K562 (cell line): ENCODE results near the gene SMYD1. TPM values are rescaled to one million over a fixed set of nuclear protein-coding genes. Genes with fewer than 3 reads are reported as not detected.

Experiments used
- ARNT ChIP-seq, 2 experiments: fragments of 450-650 bp; IDR thresholded peaks; 2 replicates each; pipeline ENCODE4 v1.6.1; 2016; ENCODE audit warnings: mild to moderate bottlenecking in 1 of 2
- BCOR ChIP-seq: fragments of 450-650 bp; IDR thresholded peaks from 2 replicates; pipeline ENCODE4 v1.6.1; 2016
- EHMT2 ChIP-seq: fragments of 450-650 bp; IDR thresholded peaks from 2 replicates; pipeline ENCODE4 v1.6.1; 2018; ENCODE audit warnings: antibody characterized with exemption
- GABPB1 ChIP-seq: sonication (generic); formaldehyde crosslinking; IDR thresholded peaks from 2 replicates; pipeline ENCODE4 v1.8.0; 2022; ENCODE audit warnings: mild to moderate bottlenecking, missing genetic modification reagents
- GTF2A2 ChIP-seq: IDR thresholded peaks from 2 replicates; pipeline ENCODE4 v1.6.1; 2016; ENCODE audit warnings: mild to moderate bottlenecking, missing genetic modification characterization, missing compliant biosample characterization
- HNRNPH1 ChIP-seq: fragments of 200-400 bp; formaldehyde crosslinking; optimal IDR thresholded peaks from 2 replicates; pipeline ENCODE3; 2017; ENCODE audit warnings: low read depth, mild to moderate bottlenecking, low read length, moderate library complexity
- KHSRP ChIP-seq: fragments of 450-650 bp; IDR thresholded peaks from 2 replicates; pipeline ENCODE4 v1.6.1; 2017
- MCM3 ChIP-seq: fragments of 450-650 bp; IDR thresholded peaks from 2 replicates; pipeline ENCODE4 v1.6.1; 2016
- NBN ChIP-seq: fragments of 450-650 bp; IDR thresholded peaks from 2 replicates; pipeline ENCODE4 v1.6.1; 2016; ENCODE audit warnings: low read depth, mild to moderate bottlenecking
- NCOR1 ChIP-seq: fragments of 450-650 bp; IDR thresholded peaks from 2 replicates; pipeline ENCODE4 v1.6.1; 2016; ENCODE audit warnings: mild to moderate bottlenecking, moderate library complexity
- NFRKB ChIP-seq: fragments of 450-650 bp; IDR thresholded peaks from 2 replicates; pipeline ENCODE4 v1.6.1; 2016; ENCODE audit warnings: low read depth
- NONO ChIP-seq, 2 experiments: fragments of 200-400 bp in 1 of 2; fragments of 450-650 bp in 1 of 2; formaldehyde crosslinking in 1 of 2; IDR thresholded peaks; 2 replicates each; pipeline ENCODE4 v1.6.1; 2017; ENCODE audit warnings: low read depth in 2 of 2, mild to moderate bottlenecking in 2 of 2, moderate library complexity in 2 of 2, low read length in 1 of 2
- NR2C1 ChIP-seq, 2 experiments: fragments of 450-650 bp; IDR thresholded peaks; 2 replicates each; pipeline ENCODE4 v1.6.1; 2017; ENCODE audit warnings: mild to moderate bottlenecking in 2 of 2, antibody characterized with exemption in 1 of 2, inconsistent platforms in 1 of 2, missing compliant biosample characterization in 1 of 2, missing genetic modification characterization in 1 of 2
- OTX1 ChIP-seq: fragments of 450-650 bp; formaldehyde crosslinking; IDR thresholded peaks from 2 replicates; pipeline ENCODE4 v1.4.0; 2022; ENCODE audit warnings: mild to moderate bottlenecking
- PATZ1 ChIP-seq: fragments of 250-450 bp; sonication (Bioruptor Pico); IDR thresholded peaks from 2 replicates; pipeline ENCODE4 v1.5.0; 2020; ENCODE audit warnings: mild to moderate bottlenecking, borderline replicate concordance
- POLR2G ChIP-seq: fragments of 200-400 bp; formaldehyde crosslinking; IDR thresholded peaks from 2 replicates; pipeline ENCODE4 v1.6.1; 2017; ENCODE audit warnings: low read depth, mild to moderate bottlenecking, antibody characterized with exemption, low read length, moderate library complexity
- PTTG1 ChIP-seq: fragments of 450-650 bp; IDR thresholded peaks from 2 replicates; pipeline ENCODE4 v1.6.1; 2016; ENCODE audit warnings: low read depth, mild to moderate bottlenecking, missing genetic modification characterization, missing compliant biosample characterization
- RUNX1 ChIP-seq: sonication (generic); IDR thresholded peaks from 2 replicates; pipeline ENCODE4 v1.6.1; 2016; ENCODE audit warnings: antibody characterized with exemption, low read depth
- SIX5 ChIP-seq, 2 experiments: IDR thresholded peaks; 2 replicates each; pipeline ENCODE4 v1.6.1; 2011; ENCODE audit warnings: low read length in 2 of 2, borderline replicate concordance in 1 of 2, low read depth in 1 of 2, mild to moderate bottlenecking in 1 of 2, moderate library complexity in 1 of 2; ENCODE audit not compliant: insufficient read depth in 1 of 2
- SNRNP70 ChIP-seq: fragments of 200-400 bp; formaldehyde crosslinking; optimal IDR thresholded peaks from 2 replicates; pipeline ENCODE3; 2017; ENCODE audit warnings: low read depth, low read length
- TAF1 ChIP-seq: IDR thresholded peaks from 2 replicates; pipeline ENCODE4 v1.6.1; 2011; ENCODE audit warnings: mild to moderate bottlenecking, low read length, moderate library complexity; ENCODE audit not compliant: insufficient read depth, control insufficient read depth, severe bottlenecking; ENCODE audit errors: extremely low read depth
- WHSC1 ChIP-seq: IDR thresholded peaks from one replicate; pipeline ENCODE4 v1.6.1; 2012; ENCODE audit warnings: low read length, control low read depth, inconsistent platforms
- ZNF121 ChIP-seq: sonication (generic); formaldehyde crosslinking; conservative IDR thresholded peaks from 2 replicates; pipeline ENCODE4 v1.8.0; 2022; ENCODE audit warnings: missing genetic modification reagents
- ZNF384 ChIP-seq: IDR thresholded peaks from 2 replicates; pipeline ENCODE4 v1.6.1; 2012; ENCODE audit warnings: low read depth, low read length, improper control_type of control experiment
- ZNF449 ChIP-seq: fragments of 250-450 bp; sonication (Bioruptor Pico); IDR thresholded peaks from 2 replicates; pipeline ENCODE4 v1.8.0; 2022; ENCODE audit warnings: moderate library complexity, mild to moderate bottlenecking, inconsistent platforms
- polyA plus RNA-seq, 8 experiments: library from polyadenylated mRNA; depleted of rRNA in 4 of 8; stranded (reverse) in 5 of 8; unstranded in 3 of 8; fragments of >200 nt; fragmentation: Nextera tagmentation in 2 of 8; fragmentation: Illumina TruSeq in 1 of 8; extraction: Ambion mirVana in 2 of 8; extraction: Trizol in 1 of 8; gene quantifications; 2 replicates each; pipeline versions ENCODE4 v1.2.1 to v1.2.3, GENCODE V29; 2011 to 2014; ENCODE audit warnings: inconsistent platforms in 1 of 8, missing spikeins in 1 of 8
- total RNA-seq, 7 experiments: library from RNA; depleted of rRNA in 6 of 7; stranded (reverse); fragments of >200 nt in 6 of 7; fragmentation: Illumina TruSeq in 2 of 7; extraction: Trizol in 2 of 7; gene quantifications; 2 replicates each; pipeline versions ENCODE4 v1.2.1 to v1.2.3, GENCODE V29; 2011 to 2021; ENCODE audit warnings: low replicate concordance in 1 of 7

The SMYD1 gene
- total and polyA plus RNA-seq, 9 of the 15 experiments (the other 6 are each of a cell fraction or from before 2014, with no cell fraction given): not detected

- TF ChIP-seq NONO (IDR thresholded peaks at IDR 0.05; ENCODE audit: low read depth in 2 of 2, low read length in 1 of 2) (no peak), GABPB1 (no peak), TAF1 (no peak), SIX5 (IDR thresholded peaks at IDR 0.05; ENCODE audit: borderline replicate concordance in 1 of 2, insufficient read depth in 1 of 2, low read depth in 1 of 2, low read length in 2 of 2) (no peak), GTF2A2 (tag) (no peak), ARNT (IDR thresholded peaks at IDR 0.05) (peak; percentile 12 to 32; a peak in 1 of 4 replicates), NFRKB (peak; percentile 48; the same call in 1 of the 2 replicates), NR2C1 (IDR thresholded peaks at IDR 0.05) (no peak), NR2C1 (tag; IDR thresholded peaks at IDR 0.05) (0 out of 2 replicates have a peak, but pooled peaks have one; percentile 8), WHSC1 (no peak), NCOR1 (no peak), RUNX1 (no peak), PATZ1 (CRISPR knock-in tag) (0 out of 2 replicates have a peak, but pooled peaks have one; percentile 38), PTTG1 (tag) (no peak), MCM3 (no peak), OTX1 (CRISPR knock-in tag) (0 out of 2 replicates have a peak, but pooled peaks have one; percentile 67), BCOR (peak; percentile 35; the same call in 1 of the 2 replicates), POLR2G (no peak), HNRNPH1 (no peak), ZNF121 (CRISPR knock-in tag) (no peak), EHMT2 (no peak), KHSRP (no peak), SNRNP70 (no peak), ZNF449 (CRISPR knock-in tag) (no peak), NBN (no peak), ZNF384 (no peak)
Measured at GRCh38 chr2:88054782-88055370, 12.7 kb upstream of the SMYD1 start (continued).
